ENCODE data around the gene TMEM114.
A peak's percentile ranks its signal among the peaks of the same experiment; 100 is the strongest.

Gene TMEM114

DNA sequence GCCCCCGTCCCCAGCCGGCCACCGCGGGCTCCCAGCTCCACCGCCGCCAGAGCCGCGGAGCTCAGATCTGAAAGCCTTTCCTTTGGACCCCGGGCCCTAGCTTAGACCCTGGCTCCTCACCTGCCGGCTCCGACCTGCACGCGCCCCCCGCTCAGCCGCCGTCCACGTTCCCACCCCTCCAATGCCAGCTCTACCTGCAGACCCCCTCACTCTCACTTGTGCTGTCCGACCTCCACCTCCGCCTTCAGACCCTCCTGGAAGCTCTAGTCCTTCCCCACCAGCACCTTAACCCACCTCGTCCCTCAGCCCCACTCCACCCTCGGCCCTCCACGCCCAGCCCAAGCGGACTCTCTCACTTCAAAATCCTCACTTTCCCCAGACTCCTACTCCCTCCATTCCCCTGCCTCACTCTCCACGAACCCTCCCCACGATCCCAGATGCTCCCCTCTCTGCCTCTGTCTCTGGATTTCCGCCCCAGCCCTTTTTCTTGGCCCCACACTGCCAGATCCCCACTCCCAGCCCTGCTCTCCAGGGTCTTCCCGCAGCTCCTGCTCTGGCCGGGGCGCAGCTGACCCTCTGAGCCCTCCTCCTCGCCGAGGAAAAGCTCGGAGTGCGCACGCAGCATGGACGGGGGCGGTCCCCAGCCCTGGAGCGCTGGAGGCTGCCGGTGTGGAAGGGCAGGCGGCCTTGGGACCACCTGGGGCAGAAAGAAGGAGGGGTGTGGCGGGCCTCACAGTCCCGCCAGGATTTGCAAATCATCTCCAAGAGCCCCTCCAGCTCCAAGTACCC lies at the start of gene TMEM114:
Gene TMEM114 (minus strand): TSS at position 612 of the 789 bp plus-strand sequence. CDS start 673 bp downstream, outside the sequence.
- DNase-seq (ENCODE audit: low read depth in 2 of 2): no peak

DNA sequence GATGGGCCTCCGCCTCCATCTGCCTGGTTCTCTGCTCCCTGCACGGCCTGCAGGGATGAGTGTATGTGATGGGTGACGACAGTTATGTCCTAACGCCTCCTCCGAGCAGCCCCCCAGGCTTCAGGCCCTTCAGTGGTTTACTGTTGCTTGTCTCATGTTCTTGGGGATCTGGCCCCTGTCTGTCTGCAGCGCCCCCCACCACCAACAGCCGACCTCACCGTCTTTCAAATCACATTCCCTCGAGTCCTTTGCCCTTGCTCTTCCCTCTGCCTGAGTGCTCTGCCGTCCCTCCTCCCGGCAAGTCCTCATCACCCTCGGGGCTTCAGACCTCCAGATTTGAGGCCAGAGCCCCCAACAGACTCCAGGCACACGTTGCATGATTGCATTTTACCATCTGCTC lies 49.4 kb upstream of the TMEM114 start:
- DNase-seq (ENCODE audit: low read depth in 2 of 2): no peak

DNA sequence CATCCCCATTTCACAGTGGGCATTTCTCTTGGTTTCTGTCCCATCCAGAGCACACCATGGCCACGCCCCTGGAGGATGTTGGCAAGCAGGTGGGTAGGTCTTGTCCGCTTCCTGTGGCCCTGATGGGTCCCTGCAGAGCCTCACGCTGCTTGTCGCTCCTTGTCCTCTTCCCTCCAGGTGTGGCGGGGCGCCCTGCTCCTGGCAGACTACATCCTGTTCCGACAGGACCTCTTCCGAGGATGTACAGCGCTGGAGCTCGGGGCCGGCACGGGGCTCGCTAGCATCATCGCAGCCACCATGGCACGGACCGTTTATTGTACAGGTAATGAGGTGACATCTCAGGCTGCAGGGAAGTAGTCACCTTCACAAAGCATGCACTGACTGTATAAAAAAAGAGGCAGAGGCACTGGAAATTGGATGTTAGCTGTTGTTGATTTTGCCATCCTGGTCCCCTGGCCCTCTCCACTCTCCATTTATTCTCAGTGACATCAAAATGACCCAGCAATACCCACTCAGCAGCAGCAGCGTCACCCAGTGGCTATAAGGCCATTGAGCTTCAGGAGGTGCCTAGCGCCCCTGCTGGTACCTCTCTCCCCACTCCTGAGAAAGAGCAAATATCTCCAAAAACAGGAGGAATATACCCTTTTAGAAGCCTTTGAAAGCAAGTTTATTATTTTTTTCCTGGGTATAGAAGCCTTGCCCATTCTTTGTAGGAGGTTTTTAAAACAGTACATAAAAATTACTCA lies 44.9 kb upstream of the TMEM114 start:
- DNase-seq (ENCODE audit: low read depth in 2 of 2): no peak

DNA sequence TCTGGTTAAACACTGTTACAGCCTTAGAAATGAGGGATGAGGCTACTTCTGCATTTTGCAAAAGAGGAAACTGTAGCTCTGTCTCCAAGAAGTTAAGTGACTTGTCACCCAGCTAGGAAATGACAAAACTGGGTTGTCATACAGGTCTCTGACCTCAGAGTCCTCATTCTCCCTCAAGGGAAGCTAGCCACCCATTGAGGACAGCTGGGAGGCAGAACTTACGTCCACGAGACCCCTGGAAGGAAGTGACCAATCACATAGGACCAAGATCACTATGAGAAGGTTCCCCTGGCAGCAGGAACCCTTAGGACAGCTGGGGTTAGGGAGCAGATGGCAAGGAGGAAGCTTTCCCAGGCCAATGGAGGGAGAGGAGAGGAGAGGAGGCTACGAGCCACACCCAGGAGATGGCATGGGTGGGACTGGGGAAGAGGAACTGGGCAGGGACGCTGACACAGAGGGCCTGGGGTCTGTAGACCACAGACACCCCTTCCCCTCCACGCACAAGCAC lies 42.4 kb upstream of the TMEM114 start:
- no peak for DNase-seq (ENCODE audit: low read depth in 2 of 2)

DNA sequence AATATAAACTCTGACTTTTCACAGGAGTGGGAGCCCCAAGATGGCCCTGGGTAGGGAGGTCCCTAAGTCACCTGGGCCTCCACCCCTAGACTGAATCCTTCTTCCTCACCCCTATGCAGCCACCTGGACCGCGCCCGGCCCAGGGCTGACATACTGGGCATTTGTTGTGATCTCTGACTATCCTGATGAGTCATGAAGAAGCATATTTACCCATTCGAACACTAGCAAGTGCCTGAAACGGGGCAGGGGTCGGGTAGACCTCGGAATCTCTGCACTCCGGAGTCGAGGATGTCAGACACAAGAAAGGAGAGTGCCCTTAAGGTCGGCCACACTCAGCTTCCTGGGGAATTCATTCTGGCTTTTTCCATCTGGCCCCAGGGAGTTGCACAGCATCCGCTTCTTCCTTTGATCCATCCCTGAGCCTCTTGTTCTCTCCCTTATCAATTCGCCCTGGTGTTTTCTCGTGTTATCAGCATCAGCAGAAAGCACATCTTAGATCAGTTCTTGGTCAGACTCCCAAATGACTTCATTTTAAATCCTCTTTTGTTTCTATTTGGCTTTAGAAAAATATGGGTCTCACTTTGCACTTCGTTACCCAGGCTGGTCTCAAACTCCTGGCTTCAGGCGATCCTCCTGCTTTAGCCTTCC lies 41.6 kb upstream of the TMEM114 start:
- no peak for DNase-seq (ENCODE audit: low read depth in 2 of 2)

DNA sequence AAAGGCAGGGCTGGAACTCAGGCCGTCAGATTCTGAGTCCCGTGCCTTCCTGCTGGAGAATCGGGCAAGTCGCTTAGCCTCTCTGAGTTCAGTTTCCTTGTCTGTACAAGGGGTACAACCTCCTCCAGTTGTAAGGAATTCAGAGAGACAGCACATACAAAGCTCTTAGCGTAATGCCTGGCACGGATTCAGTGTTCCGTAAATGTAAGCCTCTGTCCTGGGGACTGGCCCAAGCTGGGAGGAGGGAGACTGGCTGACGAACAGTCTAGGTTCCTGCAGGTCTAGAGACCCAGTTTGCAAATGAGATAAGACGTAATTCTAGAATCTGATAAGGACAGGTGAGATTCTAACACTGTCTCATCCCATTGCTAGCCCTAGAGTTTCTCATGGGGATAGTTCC lies 41.1 kb upstream of the TMEM114 start:
- no peak for DNase-seq (ENCODE audit: low read depth in 2 of 2)

DNA sequence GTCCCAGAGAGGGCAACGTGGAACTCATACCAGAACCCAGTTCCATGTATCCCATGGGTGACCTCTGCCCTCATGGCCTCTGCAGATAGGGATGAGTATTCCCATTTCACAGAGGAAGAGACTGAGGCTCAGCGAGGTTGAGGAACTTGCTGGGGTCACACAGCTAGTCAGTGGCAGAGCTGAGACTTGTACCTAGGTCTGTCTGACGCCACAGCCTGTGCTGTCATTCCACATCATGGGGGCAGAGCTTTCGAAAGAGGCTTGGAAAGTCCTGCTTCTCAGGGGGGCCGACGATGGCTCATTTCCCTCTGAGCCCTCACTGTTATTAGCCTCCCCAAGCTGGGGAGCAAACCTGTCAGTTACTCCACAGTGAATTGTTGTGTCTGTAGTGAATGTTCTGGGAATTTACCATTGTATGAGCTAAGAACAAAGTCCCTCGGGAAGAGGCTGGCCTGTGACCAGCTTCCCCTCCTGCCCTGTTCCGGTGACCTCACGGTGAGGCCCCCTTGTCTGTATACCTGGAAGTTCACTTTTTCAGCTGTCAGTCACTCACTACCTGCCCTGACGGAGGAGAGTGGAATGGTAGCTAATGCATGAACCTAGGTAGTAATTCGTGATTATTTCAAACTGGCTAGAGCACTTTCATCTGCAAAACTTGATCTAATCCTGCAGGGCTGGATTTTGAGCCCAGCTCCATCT lies 40.1 kb upstream of the TMEM114 start:
- DNase-seq (ENCODE audit: low read depth in 2 of 2): no peak

DNA sequence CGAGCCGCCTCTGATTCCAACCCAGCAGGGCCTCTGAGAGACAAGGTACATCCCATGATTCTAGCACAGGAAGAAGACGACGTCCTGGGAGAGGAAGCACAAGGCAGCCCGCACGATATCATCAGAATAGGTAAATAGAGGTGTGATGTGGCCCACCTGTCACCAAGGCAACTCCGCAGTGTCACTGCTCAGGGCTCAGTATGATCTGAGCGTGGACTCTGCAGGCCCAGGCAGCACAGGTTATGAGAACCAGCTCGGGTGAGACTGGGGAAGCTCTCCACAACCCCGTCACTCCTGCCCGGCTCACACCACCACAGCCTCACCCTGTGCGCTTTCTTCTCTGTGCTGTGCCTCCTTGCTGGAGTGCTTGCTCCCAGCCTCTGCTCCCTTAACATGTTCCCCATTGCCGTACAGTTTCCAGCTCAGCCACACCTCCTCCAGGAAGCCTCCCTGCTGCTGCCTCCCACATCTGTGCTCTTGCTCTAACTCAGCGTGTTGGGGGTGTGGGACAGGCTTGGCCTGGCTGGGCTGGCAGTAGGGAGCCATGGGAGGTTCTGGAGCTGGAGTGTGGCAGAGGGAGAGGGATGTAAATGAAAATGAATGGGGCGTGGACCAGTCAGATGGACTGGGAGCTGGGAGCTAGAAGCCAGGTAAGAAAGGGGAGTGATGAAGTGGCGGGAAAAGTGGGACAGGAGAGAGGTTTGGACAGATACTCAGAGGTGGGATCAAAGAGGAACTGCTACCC lies 38.8 kb upstream of the TMEM114 start:
- DNase-seq (ENCODE audit: low read depth in 2 of 2): no peak

DNA sequence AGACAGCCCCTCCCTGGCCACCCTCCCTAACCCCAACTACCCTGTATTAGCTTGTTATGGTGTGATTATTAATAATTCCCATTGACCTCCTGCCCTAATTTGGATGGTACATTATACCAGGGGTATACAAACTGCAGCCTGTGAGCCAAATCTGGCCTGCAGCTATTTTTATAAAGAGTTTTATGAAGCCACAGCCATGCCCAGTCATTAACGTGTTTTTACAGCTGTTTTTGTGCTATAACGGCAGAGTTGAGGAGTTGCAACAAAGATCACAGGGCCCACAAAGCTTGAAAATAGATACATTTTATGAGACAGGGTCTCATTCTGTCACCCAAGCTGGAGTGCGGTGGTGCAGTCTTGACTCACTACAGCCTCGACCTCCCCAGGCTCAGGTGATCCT lies 37.1 kb upstream of the TMEM114 start:
- no peak for DNase-seq (ENCODE audit: low read depth in 2 of 2)

DNA sequence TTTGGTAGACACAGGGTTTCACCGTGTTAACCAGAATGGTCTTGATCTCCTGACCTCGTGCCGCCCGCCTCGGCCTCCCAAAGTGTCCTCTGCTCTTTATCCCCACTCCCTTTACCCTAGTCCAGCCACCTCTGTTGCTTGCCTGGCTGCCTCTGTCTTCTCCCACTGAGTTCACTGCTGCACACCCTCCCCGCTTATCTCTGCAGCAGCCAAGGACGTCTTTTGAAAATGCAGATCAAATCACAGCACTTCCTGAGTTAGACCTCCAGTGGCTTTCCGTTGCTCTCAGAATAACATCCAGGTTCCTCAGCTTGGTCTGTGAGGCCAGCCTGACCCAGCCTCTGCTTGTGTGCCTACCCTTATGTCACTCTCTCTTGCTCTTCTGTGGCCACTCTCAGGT lies 36.6 kb upstream of the TMEM114 start:
- no peak for DNase-seq (ENCODE audit: low read depth in 2 of 2)

DNA sequence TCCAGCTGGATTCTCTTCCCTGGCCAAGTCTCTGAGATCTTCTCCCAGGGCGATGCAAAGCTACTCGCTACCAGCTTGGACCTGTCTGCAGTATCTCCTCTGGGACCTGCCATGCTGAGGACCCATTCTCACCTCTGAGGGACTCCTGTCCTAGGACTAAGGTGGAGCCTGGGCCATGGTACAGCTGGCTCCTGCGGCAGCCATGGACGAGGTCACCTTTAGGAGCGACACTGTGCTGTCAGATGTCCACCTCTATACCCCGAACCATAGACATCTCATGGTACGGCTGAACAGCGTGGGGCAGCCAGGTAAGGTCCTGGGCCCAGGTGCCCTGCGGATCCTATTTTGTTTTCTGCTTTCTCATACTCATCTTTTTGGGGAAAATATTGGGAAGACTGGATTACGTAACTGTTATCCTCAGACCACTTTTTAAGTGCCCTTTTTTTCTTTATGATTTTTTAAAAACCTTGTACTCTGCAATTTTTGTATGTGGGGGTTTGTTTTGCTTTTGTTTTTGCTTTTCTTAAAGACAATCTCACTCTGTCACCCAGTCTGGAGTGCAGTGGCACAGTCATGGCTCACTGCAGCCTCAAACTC lies 35.3 kb upstream of the TMEM114 start:
- DNase-seq (ENCODE audit: low read depth in 2 of 2): no peak

DNA sequence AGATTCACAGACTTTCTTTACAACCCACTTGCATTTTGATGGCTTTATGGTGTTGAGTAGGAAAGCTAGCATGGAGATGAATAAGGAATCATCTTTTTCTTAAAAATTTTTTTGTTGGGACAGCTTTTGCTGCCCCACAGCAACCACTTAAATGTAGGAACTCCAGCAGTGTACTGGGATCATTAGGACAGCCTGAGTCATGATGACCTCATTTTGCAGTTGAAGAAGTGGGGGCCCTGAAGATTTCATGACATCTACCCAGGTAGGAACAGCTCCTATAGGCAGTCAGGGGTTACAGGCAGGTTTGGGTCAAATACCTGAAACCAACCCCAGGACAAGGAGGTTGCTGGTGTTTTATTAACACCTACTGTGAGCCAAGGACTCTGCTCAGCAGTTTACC lies 33.3 kb upstream of the TMEM114 start:
- DNase-seq (ENCODE audit: low read depth in 2 of 2): no peak

DNA sequence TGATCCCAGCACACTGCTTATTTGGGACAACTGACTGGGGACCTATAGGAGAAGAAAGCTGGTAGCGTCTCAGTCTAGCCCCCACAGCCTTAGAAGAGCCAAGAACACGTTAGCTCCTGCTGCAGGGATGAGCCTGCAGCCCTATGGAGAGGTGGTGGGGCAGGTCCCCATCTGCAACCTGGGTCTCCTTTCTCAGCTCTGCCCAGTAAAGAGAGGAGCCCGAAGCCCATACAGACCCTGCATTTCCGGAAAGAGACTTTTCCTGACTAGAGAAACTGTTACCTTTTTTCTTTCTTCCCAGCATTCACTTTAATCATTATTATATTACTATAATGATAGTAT lies 32.0 kb upstream of the TMEM114 start:
- DNase-seq (ENCODE audit: low read depth in 2 of 2): no peak

DNA sequence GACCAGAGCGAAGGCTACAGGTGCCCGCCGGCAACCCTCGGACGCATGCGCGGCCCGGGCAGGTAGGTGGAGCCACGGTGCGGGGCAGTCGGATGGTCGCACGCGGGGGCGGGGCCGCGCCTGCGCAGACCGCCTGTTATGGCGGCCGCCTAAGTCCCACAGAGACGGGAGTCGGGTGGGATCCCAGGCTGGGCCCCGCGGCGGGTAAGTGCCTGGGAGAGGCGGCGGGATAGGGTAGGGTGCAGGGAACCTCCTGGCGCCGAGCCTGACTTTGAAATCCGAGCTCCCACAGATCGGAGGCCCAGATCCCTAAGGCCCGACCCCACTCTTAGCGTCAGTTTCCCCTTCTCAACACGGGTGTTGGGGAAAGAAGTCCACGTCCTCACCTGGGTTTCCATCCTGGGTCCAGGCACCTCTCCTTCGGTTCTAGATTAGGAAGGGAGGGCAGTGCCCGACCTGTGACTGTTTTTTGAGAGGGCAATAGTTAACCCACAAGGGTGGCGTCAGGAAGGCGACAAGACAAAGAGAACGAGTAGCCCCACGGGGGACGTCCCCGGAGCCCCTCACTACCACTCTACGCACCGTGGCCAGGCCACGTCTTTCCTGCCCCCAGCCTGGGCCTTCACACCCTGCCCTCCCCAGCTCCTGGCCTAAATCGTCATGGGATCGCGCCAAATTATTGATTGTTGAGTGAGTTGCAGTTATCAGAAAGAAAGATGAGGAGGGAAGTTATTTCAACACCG lies 31.4 kb upstream of the TMEM114 start, which contains the start of gene METTL22:
Gene METTL22 (plus strand): TSS at position 127 of the 743 bp plus-strand sequence. CDS start 3,968 bp downstream, outside the sequence.
- peak; percentile 90 to 93 for DNase-seq (ENCODE audit: low read depth in 2 of 2)

DNA sequence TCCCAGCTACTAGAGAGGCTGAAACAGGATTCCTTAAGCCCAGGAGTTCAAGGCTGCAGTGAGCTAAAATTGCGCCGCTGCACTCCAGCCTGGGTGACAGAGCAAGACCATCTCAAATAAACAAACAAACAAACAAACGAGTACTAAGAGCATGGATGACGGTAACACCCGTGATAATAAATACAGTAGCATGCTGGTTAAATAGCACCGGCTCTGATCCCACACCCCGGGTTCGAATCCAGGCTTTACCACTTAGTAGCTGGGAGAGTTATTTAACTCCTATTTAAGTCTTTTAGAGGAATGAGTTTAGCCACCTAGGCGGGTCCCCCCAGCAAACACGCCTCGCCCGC lies 30.9 kb upstream of the TMEM114 start:
- DNase-seq (ENCODE audit: low read depth in 2 of 2): no peak

DNA sequence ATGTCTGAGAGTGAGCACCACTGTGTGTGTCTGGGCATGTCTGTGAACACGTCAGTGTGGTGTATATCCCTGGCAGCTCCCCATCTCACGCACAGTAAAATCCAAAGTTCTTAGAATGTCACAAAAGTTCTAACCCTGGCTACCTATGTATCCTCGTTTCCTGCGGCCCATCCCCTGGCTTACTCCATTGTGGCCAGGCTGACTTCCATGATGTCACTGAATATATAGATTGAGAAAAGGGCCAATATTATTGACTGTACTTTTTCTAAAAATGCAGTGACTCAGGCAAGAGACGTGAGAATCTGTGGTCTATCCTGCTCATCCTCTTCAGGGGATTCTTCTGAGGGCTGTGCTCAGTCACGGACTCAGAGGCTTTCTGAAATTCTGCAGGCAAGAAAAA lies 30.2 kb upstream of the TMEM114 start:
- DNase-seq (ENCODE audit: low read depth in 2 of 2): no peak

DNA sequence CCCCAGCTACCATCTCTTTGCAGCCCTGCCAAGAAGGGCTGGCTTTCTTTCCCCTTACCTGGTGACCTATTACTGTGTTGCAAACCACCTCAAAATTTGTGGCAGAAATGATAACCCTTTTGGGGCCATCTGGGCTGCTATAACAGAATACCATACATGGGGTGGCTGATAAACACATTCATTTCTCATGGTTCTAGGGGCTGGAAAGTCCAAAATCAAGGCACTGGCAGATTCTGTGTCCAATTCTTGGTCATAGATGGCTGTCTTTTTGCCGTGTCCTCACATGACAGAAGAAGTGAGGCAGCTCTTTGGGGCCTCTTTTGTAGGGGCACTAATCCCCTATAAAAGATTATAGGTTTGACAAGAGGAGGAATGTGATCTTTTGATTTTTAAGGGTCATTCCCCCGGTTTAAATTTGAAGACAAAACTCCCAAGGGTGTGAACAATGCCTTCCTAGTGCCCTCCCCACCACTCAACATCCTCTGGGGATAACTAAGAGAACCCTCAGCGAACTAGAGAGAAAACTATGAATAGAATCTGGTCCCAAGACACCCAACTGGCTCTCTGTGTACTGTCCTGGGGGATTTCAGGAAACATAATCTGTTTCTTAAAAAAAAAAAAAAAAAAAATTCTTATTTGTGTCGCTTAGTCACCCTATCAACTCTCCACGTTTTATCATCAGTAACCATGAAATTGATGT lies 29.5 kb upstream of the TMEM114 start:
- no peak for DNase-seq (ENCODE audit: low read depth in 2 of 2)

DNA sequence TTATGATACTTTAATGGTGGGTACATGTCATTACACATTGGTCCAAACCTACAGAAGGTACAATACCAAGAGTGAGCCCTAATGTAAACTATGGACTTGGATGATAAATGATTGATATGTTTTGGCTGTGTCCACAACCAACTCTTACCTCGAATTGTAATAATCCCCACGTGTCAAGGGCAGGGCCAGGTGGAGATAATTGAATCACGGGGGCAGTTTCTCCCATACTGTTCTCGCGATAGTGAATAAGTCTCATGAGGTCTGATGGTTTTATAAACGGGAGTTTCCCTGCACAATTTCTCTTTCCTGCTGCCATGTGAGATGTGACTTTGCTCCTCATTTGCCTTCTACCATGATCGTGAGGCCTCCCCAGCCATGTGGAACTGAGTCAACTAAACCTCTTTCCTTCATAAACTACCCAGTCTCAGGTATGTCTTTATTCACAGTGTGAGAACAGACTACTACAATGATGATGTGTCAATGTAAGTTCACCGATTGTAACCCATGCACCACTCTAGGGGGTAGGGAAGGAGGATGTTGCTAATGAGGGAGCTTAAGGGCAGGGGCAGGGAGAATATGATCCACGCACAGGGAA lies 24.2 kb upstream of the TMEM114 start:
- DNase-seq (ENCODE audit: low read depth in 2 of 2): no peak
